Thoracic aorta endothelial cell (primary cell): ENCODE data around the gene TREML1. TPM values are rescaled to one million over a fixed set of nuclear protein-coding genes. Genes with fewer than 3 reads are reported as not detected.

Experiments
- total RNA-seq: library from RNA; depleted of rRNA; stranded (reverse); fragments of >200 nt; gene quantifications from 2 replicates; pipeline ENCODE4 v1.2.3, GENCODE V29; 2012

The TREML1 gene, protein sequence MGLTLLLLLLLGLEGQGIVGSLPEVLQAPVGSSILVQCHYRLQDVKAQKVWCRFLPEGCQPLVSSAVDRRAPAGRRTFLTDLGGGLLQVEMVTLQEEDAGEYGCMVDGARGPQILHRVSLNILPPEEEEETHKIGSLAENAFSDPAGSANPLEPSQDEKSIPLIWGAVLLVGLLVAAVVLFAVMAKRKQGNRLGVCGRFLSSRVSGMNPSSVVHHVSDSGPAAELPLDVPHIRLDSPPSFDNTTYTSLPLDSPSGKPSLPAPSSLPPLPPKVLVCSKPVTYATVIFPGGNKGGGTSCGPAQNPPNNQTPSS
- not detected in 2 replicates for total RNA-seq

GRCh38 chr6:41153992-41154625, at the start of gene TREML1:
Gene TREML1 (minus strand): TSS chr6:41154347. CDS start chr6:41154288, 59 bp downstream.

GRCh38 chr6:41200901-41201763, 47.0 kb upstream of the TREML1 start, which contains the start of gene TREML2:
Gene TREML2 (minus strand): TSS chr6:41201149. CDS start chr6:41201008, 141 bp downstream.

DNA sequence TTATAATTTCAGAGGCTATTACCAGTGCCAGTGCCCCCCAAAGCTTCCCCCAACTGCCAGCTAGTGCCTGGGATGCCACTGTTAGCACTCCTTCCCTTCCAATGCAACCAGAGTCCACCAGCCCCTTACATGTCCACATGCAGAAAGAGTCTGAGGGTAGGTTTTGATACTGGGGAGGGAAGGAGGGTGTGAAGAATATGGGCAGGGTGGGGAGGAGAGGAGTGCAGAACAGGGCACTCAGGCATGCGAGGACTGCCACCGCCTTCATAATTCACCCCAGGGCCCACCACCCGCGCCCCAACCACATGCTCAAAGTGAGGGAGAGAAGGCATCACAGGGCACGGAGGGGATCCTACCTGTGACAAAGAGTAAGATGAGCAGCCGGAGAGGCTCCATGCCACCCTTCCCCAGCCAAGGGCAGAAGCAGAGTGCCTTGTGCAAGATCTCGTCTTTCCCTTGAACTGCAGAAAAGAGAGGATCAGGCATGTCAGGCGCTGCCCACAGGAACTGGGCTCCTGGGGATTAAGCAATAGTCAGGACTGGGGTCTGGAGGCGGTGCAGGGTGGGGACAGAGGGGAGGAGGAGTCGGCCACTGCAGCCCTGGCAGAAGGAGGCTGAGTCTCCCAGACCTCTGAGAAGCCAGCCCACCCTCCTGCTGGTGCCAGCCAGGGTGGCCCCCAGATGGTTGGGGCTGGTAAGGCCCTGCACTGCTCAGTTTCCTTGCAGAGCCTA, 8.7 kb upstream of the TREML1 start, which contains the start of gene TREM2:
Gene TREM2, minus strand, starts transcription at position 430 of the 732 bp plus-strand sequence. Its CDS starts 34 bp downstream, at position 396.

Other genes starting within 250 kb of the TREML1 start
- gene UNC5CL, start 115.1 kb downstream of the TREML1 start, total RNA-seq: 0.14 TPM in 1 of 2 replicates, not detected in the other
- gene TSPO2, start 111.9 kb downstream of the TREML1 start, total RNA-seq: not detected in 2 replicates
- not detected in 2 replicates for gene APOBEC2, start 101.1 kb downstream of the TREML1 start, total RNA-seq
- gene OARD1, start 82.0 kb downstream of the TREML1 start, total RNA-seq: 10.8 TPM in 2 replicates
- 17.3 and 21.1 TPM in 2 replicates for gene NFYA, start 81.4 kb downstream of the TREML1 start, total RNA-seq
- gene TREM2, start 8.8 kb upstream of the TREML1 start, total RNA-seq: not detected in 2 replicates
- not detected in 2 replicates for gene TREML2, start 46.8 kb upstream of the TREML1 start, total RNA-seq
- not detected in 2 replicates for gene TREML4, start 74.0 kb upstream of the TREML1 start, total RNA-seq
- gene TREM1, start 132.3 kb upstream of the TREML1 start, total RNA-seq: not detected in 2 replicates
- not detected in 2 replicates for gene NCR2, start 181.3 kb upstream of the TREML1 start, total RNA-seq